Kasumi-1 (cell line): ENCODE data around the gene PRMT1.

Experiments
- DNase-seq, 2 experiments: peaks; one replicate each; lab custom pipeline; 2025; lab: John Stamatoyannopoulos, UW

Gene PRMT1

DNA sequence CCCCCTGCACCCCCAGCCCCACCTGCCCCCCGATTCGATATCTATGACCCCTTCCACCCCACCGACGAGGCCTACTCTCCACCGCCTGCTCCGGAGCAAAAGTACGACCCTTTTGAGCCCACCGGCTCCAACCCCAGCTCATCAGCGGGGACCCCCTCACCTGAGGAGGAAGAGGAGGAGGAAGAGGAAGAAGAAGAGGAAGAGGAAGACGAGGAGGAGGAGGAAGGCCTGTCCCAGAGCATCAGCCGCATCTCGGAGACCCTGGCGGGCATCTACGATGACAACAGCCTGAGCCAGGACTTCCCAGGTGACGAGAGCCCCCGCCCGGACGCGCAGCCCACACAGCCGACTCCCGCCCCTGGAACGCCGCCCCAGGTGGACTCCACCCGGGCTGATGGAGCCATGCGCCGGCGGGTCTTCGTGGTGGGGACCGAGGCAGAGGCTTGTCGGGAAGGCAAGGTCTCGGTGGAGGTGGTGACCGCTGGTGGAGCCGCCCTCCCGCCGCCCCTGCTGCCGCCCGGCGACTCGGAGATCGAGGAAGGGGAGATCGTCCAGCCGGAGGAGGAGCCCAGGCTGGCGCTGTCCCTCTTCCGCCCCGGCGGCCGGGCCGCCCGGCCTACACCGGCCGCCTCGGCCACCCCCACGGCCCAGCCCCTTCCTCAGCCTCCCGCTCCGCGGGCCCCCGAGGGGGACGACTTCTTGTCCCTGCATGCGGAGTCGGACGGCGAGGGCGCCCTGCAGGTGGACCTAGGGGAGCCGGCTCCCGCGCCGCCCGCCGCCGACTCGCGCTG lies 25.8 kb upstream of the PRMT1 start:
- DNase-seq, result no peak

DNA sequence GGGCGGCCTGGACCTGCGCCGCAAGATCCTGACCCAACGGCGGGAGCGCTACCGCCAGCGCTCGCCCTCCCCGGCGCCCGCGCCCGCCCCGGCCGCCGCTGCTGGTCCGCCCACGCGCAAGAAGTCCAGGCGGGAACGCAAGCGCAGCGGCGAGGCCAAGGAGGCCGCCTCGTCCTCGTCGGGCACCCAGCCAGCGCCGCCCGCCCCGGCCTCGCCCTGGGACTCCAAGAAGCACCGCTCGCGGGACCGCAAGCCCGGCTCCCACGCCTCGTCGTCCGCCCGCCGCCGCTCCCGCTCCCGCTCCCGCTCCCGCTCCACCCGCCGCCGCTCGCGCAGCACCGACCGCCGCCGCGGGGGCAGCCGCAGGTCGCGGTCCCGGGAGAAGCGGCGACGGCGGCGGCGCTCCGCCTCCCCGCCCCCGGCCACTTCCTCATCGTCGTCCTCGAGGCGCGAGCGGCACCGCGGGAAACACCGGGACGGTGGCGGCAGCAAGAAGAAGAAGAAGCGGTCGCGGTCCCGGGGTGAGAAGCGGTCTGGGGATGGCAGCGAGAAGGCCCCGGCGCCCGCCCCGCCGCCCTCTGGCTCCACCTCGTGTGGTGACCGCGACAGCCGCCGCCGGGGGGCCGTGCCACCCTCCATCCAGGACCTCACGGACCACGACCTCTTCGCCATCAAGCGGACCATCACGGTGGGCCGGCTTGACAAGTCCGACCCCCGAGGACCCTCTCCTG lies 25.1 kb upstream of the PRMT1 start:
- no peak for DNase-seq

DNA sequence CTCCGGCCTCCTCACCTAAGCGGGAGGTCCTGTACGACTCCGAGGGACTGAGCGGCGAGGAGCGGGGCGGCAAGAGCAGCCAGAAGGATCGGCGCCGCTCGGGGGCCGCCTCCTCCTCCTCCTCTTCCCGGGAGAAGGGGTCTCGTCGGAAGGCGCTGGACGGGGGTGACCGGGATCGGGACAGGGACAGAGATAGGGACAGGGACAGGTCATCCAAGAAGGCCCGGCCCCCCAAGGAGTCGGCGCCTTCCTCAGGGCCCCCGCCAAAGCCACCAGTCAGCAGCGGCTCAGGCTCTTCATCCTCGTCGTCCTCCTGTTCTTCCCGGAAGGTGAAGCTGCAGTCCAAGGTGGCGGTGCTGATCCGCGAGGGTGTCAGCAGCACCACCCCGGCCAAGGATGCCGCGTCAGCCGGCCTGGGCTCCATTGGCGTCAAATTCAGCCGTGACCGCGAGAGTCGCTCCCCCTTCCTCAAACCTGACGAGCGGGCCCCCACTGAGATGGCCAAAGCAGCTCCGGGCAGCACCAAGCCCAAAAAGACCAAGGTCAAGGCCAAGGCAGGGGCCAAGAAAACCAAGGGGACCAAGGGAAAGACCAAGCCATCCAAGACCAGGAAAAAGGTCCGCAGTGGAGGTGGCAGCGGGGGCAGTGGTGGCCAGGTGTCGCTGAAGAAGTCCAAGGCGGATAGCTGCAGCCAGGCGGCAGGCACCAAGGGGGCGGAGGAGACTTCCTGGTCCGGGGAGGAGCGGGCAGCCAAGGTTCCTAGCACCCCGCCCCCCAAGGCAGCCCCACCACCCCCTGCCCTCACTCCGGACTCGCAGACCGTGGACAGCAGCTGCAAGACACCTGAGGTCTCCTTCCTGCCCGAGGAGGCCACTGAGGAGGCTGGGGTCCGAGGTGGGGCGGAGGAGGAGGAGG lies 24.3 kb upstream of the PRMT1 start:
- DNase-seq, result no peak

DNA sequence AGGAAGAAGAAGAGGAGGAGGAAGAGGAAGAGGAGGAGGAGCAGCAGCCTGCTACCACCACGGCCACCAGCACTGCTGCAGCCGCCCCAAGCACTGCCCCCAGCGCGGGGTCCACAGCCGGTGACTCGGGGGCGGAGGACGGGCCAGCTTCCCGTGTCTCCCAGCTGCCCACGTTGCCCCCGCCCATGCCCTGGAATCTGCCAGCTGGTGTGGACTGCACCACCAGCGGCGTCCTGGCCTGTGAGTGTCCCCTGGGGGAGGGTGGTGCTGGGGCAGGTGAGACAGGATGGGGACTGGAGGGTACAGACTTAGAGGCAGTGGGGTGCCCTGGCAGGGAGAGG lies 23.6 kb upstream of the PRMT1 start:
- DNase-seq, result no peak

DNA sequence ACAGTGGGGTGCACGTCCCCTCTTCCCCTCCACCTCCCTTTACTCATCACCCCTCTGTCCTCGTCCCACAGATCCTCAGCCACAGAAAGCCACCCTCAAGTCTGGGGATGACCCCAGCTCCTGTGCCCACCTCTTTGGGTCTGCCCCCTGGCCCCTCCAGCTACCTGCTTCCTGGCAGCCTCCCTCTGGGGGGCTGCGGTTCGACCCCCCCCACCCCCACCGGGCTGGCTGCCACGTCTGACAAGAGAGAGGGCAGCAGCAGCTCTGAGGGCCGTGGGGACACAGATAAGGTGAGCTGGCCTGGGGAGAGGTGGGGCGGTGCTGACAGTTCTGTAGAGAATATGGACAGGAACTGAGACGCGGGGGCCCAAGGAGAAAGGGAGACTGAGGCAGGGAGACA lies 22.5 kb upstream of the PRMT1 start:
- DNase-seq, result no peak

DNA sequence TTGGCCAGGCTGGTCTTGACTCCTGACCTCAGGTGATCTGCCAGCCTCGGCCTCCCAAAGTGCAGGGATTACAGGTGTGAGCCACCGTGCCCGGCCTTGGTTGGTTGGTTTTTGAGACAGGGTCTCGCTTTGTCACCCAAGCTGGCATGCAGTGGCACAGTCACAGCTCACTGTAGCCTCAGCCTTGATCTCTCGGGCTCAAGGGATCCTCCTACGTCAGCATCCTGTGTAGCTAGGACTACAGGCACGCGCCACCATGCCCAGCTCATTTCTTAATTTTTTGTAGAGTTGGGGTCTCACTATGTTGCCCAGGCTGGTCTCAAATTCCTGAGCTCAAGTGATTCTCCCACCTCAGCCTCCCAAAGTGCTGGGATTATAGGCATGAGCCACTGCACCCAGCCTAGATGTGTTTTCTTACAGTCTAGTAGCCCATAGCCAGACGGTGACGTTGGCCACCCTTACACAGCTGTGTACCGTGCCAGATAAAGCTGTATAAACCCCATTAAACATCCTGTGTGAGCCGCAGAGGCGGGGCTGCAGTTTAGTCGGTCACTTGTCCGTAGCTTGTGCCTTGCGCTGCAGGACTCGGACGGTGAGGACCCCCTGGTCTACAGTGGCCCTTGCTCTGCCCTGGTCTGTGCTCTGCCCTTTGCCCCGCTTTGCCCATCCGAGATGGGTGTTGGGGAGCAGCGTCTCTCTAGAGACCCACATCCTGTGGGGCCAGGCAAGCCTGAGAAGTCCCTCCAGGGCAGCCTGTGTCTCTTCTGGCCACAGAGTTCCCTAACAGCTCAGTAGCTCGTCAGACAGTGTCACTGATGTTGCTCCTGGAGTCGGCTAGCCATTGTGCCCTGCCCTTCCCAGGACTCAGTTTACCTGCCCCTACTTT lies 21.3 kb upstream of the PRMT1 start:
- no peak for DNase-seq

DNA sequence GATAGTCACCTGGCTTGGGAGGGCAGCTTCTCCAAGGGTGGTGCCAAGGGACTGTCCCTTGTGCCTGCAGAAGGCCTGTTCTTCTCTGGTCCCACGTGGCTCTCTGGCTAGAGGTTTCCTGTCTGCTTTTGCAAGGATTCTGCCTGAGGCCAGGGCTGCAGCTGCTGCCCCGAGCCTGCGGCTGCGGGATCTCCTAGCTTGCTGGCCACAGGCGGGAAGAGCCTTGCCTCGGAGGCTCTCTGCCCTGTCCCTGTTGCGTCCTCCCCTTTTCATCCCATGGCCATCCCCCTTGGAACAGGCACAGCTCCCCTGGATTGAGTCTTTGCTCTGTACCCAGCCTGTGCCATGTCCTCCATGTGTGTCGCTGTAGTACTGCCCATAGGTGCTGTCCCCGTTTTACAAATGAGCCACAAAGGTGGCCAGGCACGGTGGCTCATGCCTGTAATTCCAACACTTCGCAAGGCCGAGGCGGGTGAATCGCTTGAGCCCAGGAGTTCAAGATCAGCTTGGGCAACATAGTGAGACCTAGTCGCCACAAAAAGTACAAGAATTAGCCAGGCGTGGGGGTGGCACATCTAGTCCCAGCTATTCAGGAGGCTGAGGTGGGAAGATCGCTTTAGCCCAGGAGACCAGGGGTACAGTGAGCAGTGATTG lies 20.5 kb upstream of the PRMT1 start:
- no peak for DNase-seq

DNA sequence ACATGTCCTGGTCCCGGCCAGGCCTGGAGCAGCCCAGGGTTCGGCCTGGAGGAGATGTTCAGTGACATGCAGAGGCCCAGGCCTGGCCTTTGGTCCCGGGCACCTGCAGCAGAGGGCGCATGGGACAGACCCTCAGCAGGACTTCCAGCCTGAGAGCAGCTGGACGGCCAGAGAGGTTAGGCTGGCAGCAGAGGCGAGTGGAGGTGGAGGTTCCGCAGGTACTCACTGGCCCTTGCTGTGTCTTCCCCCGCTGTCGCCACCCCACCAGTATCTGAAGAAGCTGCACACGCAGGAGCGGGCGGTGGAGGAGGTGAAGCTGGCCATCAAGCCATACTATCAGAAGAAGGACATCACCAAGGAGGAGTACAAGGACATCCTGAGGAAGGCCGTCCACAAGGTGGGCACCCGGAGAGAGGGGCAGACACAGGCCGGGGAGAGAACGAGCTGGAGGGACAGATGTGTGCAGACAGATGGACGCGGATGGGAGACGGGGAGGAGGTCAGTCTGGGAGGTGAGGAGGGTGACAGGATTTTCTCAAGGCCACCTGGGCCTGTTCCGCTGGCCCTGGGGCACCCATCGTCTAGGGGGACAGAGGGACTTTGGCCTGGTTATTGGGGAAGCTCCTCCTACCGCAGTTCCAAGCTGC lies 19.5 kb upstream of the PRMT1 start:
- no peak for DNase-seq

DNA sequence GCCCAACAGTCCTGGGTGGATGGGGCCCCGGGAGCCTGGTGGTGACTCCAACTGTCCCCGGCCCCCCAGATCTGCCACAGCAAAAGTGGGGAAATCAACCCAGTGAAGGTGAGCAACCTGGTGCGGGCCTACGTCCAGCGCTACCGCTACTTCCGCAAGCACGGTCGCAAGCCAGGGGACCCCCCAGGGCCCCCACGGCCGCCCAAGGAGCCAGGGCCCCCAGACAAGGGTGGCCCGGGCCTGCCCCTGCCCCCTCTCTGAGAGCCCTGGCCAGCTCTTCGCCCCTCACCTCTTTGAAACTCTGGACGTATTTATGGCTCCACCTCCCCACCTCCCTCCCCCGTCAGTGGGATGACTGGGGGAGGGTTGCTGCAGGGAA lies 18.9 kb upstream of the PRMT1 start:
- DNase-seq, result no peak

DNA sequence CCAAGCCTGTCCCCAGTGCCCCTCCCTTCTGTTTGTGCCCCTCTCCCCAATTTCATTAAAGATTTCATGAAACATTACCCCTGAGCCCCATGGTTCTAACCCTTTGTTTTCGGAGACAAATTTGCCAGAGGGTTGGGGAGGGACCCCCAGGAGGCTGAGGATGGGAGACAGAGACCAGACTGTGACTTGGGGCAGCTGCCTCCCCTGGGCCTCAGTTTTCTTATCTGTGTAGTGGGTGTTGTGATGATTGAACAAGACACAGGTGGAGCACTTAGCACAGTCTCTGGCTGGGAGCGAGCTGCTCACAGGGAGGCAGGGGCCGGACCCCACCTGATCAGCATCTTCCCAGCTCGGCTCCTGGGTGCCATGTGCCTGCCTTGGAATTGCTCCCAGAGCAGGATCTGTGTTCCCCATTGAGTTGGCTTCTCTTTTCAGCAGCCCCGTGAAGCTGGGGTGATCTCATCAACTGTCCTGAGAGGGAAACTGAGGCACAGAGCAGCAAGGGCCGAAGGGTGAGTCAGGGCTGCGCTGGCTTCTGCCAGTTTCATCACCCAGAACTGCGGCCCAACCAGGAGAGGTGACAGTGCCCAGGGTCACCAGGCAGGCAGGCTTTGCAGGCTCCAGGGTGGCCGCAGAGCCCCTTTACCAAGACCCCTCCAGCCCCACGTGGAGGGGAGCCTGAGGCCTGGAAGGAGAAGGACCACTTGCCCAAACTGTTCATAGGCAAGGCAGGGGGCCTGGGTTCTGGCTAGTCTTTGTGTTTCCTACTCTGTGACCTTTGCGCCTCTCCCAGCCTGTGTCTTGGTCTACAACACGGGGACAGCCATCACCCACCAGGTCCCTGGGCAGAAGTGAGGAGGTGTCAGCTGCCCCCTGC lies 18.3 kb upstream of the PRMT1 start:
- no peak for DNase-seq

DNA sequence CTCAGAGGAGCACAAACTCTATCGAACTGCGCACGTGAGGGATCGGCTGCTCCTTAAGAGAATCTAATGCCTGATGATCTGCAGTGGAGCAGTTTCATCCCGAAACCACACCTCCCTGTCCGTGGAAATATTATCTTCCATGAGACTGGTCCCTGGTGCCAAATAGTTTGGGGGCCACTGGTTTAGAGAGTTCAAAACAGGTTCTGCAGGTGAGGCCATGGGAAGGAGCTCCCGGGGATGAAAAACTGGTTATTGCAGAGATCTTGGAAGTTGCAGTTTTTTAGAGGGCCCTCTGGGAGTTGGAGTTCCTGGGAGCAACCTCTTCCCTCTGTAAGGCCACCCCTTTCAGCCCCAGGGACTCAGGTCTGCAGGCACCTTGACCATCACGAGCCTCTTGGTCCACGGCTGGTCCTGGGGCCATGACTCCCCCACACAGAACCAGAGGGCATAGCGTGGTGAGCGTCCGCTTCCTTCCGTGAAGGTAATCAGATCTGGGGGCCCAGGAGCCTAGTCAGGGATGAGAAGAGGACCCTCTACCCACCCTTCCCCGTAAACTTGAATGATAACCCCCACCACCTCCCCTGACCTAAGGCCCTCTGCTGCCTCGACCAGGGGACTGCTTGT lies 16.6 kb upstream of the PRMT1 start:
- no peak for DNase-seq

DNA sequence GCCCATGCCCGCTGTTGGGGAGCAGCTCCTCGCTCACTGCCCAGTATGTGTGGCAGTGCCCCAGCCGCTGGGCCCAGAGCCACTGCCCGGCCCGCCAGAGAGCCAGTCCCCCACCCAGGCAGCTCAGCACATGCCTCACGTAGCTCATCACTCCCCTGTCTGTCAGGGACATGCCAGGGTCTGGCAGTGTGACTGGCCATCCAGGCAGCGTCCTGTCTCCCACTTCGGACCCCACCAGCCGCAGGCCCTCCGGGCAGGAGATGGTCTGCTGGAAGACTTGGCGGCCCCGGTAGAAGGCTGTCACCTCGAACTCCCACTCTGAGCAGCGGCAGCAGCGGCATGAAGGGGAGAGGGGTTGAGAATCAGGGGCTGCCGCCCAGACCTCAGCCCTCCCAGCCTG lies 15.1 kb upstream of the PRMT1 start:
- no peak for DNase-seq

DNA sequence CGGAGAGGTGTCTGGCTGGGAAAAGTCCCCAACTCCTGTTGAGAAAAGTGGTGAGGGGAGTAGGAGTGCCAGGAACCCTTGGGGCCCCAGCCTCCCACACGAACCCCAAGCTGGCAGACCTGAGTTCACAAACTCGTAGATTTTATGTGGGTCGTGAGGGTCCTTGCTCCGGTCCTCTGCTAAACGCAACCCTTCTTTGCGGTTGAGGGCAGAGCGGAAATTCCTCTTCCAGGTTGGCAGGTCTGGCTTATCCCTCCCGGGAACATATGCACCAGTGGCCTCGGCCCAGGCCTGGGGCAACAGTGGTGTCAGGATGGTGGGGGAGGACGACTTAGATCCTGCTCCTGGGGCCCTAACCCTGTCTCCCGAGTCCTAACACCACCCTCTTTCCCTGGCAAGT lies 13.8 kb upstream of the PRMT1 start:
- DNase-seq, result no peak

DNA sequence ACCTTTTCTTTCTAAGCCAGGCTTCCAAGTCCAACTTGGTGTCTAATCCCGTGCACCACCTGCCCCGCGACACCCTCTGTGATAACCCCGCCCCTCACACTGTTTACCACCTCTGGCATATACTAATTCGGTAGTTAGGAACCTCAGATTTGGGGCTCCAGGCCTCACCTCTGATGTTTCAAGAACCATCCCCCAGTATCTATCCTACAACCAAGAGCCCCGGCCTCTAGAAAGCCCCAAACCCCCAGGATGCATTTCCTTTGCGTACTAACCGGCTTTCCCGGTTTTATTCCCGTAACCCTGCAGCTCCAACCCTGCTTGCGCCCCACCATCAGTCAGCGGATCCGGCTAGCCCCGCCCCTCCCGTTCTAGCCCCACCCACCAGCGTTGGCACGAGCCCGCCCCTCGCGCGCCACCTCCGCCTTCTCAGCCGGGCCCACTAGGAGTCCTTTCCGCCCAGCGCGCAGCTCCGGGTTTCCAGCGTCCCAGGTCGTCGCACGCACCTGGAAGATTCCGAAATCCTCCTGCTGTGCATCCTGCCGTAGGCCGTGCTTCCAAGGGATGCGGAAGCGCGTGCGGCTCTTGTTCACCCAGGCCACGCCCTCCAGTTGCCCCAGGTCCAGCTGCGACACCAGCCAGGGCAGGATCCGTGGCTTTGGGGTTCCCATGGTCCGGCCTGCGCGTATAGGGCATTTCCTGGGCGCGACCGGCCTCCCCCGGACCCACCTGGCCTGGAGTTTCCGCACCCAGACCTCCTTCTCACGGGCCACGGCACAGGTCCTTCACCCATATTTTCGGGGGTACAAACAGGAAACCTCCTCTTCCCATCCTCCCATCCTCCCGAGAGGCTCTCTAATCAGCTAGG lies 12.7 kb upstream of the PRMT1 start:
- DNase-seq, result peak; percentile 68 to 69

DNA sequence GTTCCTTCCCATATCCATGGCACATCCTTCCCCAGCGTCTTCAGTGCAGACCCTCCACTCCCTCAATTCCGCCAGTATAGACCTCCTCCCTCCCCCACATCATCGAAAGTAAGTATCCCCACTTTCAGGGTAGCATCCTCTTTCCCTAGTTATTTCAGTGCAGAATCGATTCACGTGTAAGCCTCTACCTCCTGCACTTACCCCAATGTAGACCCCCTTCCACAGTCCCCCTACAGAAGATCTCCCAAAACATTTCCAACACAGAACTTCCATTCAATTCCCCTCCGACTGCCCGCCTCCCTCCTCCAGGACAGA lies 12.1 kb upstream of the PRMT1 start:
- no peak for DNase-seq

DNA sequence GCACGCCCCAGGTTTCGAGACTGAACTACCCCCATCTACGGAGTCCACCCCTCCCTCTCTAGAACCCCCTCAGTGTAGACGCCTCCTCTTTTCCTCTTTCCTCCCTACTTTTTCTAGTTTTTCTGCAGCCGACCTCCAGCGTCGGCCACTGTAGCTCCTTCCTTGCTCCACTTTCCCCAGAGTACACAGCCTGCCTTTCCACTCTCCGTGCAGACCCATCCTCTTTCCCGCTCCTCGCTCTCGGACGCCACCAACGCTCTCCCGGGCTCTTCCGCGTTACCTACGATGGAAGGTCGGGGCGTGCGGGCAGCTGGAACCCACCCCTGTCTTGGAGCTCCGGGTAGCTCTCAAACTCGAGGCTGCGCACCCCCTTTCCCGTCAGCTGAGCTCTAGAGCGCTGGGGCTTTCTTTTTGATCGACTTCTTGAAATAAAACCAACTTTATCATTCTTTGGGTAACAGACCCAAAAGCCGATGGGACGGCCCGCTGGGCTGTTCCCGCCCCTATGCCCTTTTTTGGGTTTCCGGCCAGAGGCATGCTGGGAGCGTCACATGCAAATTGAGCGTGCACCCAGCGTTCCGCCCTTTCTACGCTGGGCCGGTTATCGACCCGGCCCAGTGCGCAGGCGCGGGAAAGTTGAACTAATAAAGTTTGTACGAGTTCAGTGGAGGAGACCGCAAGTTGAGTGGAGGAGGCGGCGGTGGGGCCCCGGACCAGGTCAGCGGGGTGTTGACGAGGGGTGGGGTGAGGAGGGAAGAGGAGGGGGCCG lies 11.5 kb upstream of the PRMT1 start, which contains the start of the genes BCL2L12 and IRF3:
TSS of gene BCL2L12 (plus strand) at position 583 of the 769 bp plus-strand sequence. CDS start 760 bp downstream, outside the sequence.
TSS of gene IRF3 (minus strand) at position 507 of the 769 bp plus-strand sequence. CDS start 1,019 bp downstream, outside the sequence.
- DNase-seq, result peak; percentile 94 to 96

DNA sequence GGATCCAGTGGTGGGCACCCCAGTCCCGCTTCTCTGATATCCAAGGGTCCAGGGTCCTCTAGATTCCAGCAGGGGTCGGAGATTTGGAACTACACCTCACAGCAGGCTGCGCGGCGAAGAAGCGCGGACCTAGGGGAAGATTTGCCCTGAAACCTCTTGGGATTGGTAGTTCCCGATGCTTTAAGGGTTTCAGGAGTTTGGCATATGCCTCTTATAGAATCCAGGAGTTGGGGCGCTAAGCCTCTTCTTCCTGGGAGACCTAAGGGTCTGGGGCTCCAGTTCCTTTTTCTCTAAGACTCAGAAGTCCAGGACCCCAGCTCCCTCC lies 11.0 kb upstream of the PRMT1 start:
- peak; percentile 69 to 86 for DNase-seq
